ENCODE measurements around the gene RRP12.

Gene RRP12

GRCh38 chr10:97327348-97328294, 73.5 kb downstream of the RRP12 start:
- no peak overlapping the region for H3K9ac ChIP-seq
- no peaks in the 10 kb centered on the region for H4K20me1 ChIP-seq (ENCODE audit: insufficient read depth)
- TF ChIP-seq CTCF (conservative IDR thresholded peaks at IDR 0.05; ENCODE audit: low read depth, low read length) = no peak
- H3K27ac ChIP-seq = no peak overlapping the region; the same call in 1 of the 2 replicates
- no peaks in the 10 kb centered on the region for H3K27me3 ChIP-seq (ENCODE audit: insufficient read depth, low read depth)
- H2AFZ ChIP-seq (ENCODE audit: low read depth) = no peak overlapping the region
- no peak overlapping the region for H3K4me3 ChIP-seq (IDR thresholded peaks at IDR 0.05; ENCODE audit: insufficient read depth, low read depth, low read length)
- H3K4me2 ChIP-seq = peak overlapping the region; percentile 27; the same call in 1 of the 2 replicates
- H3K79me2 ChIP-seq (ENCODE audit: insufficient read depth, low read depth) = peaks cover 28% of the 10 kb centered on the region
- H3K36me3 ChIP-seq (ENCODE audit: insufficient read depth) = no peaks in the 10 kb centered on the region
- H3K4me1 ChIP-seq (ENCODE audit: low read depth, poor library complexity, severe bottlenecking) = peaks cover 55% of the 10 kb centered on the region

DNA sequence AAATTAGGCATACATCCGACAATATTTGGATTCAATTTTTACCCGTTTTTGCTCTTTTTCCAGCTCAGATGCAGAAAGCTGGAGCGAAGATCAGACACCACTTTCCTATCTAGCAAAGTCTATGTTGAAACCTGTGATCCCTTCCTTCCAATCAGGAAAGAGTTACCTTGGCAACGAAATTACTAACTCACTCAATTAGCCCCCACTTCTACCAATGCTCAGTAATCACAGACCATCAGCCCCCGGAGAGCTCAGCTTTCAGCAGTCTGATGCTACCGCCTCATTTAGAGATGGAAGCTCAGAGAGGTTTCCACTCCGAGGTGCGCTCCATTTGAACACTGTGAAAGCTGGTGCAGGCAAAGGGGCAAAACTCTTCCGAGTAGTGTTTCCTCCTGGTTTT, 75.4 kb downstream of the RRP12 start:
- Histone ChIP-seq H3K4me2 (no peak overlapping the region), H3K36me3 (ENCODE audit: insufficient read depth) (no peaks in the 10 kb centered on the region), H3K4me3 (IDR thresholded peaks at IDR 0.05; ENCODE audit: insufficient read depth, low read depth, low read length) (no peak overlapping the region), H3K27me3 (ENCODE audit: insufficient read depth, low read depth) (no peaks in the 10 kb centered on the region), H3K79me2 (ENCODE audit: insufficient read depth, low read depth) (peaks cover 10% of the 10 kb centered on the region; the same call in 1 of the 2 replicates), H2AFZ (ENCODE audit: low read depth) (no peak overlapping the region), H3K9ac (no peak overlapping the region), H4K20me1 (ENCODE audit: insufficient read depth) (no peaks in the 10 kb centered on the region), H3K27ac (no peak overlapping the region), H3K4me1 (ENCODE audit: low read depth, poor library complexity, severe bottlenecking) (peaks cover 48% of the 10 kb centered on the region)
- no peak for TF ChIP-seq CTCF (conservative IDR thresholded peaks at IDR 0.05; ENCODE audit: low read depth, low read length)

GRCh38 chr10:97323501-97323900, 77.6 kb downstream of the RRP12 start:
- no peaks in the 10 kb centered on the region for H3K27me3 ChIP-seq (ENCODE audit: insufficient read depth, low read depth)
- H3K9ac ChIP-seq = no peak overlapping the region
- H3K79me2 ChIP-seq (ENCODE audit: insufficient read depth, low read depth) = no peaks in the 10 kb centered on the region
- no peaks in the 10 kb centered on the region for H4K20me1 ChIP-seq (ENCODE audit: insufficient read depth)
- H3K36me3 ChIP-seq (ENCODE audit: insufficient read depth) = no peaks in the 10 kb centered on the region
- no peak overlapping the region for H3K27ac ChIP-seq
- no peak overlapping the region for H2AFZ ChIP-seq (ENCODE audit: low read depth)
- H3K4me1 ChIP-seq (ENCODE audit: low read depth, poor library complexity, severe bottlenecking) = peaks cover 32% of the 10 kb centered on the region
- no peak overlapping the region for H3K4me3 ChIP-seq (IDR thresholded peaks at IDR 0.05; ENCODE audit: insufficient read depth, low read depth, low read length)
- TF ChIP-seq CTCF (conservative IDR thresholded peaks at IDR 0.05; ENCODE audit: low read depth, low read length) = no peak
- no peak overlapping the region for H3K4me2 ChIP-seq

DNA sequence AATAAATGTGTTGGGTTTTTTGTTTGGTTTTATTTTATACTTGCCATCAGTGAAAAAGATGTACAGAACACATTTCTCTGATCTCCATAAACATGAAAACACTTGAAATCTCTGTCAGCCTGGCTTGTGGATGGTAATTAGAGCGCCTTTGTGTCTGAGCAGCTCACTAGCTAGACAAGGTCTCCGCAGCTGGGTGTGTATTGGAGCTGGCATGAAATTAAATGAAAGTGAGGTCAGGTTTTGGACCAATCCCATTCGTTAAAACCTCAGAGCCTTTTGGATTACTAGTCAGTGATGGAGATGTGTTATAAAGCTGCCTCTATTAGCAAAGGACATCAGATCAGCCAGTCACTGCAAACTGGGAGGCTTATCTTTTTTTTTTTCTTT, 79.3 kb downstream of the RRP12 start:
- H3K9ac ChIP-seq = no peak overlapping the region
- no peak overlapping the region for H3K27ac ChIP-seq

More for the DNA sequence above, 79.3 kb downstream of the RRP12 start:
- no peak for TF ChIP-seq CTCF (conservative IDR thresholded peaks at IDR 0.05; ENCODE audit: low read depth, low read length)
- no peaks in the 10 kb centered on the region for H3K36me3 ChIP-seq (ENCODE audit: insufficient read depth)
- H3K27me3 ChIP-seq (ENCODE audit: insufficient read depth, low read depth) = no peaks in the 10 kb centered on the region
- no peak overlapping the region for H2AFZ ChIP-seq (ENCODE audit: low read depth)
- H3K4me3 ChIP-seq (IDR thresholded peaks at IDR 0.05; ENCODE audit: insufficient read depth, low read depth, low read length) = no peak overlapping the region
- peaks cover 15% of the 10 kb centered on the region for H3K4me1 ChIP-seq (ENCODE audit: low read depth, poor library complexity, severe bottlenecking)
- H3K4me2 ChIP-seq = peak overlapping the region; percentile 99; the same call in 1 of the 2 replicates
- H3K79me2 ChIP-seq (ENCODE audit: insufficient read depth, low read depth) = no peaks in the 10 kb centered on the region
- no peaks in the 10 kb centered on the region for H4K20me1 ChIP-seq (ENCODE audit: insufficient read depth)
